NCI-H748 (cell line): ENCODE data around the gene NPPC.
"Not testable (repeated sequence)": the region's sequence is repeated elsewhere in the genome, so short reads cannot be mapped to it uniquely, and the experiment has no call there.

Experiments
- DNase-seq: peaks from one replicate; lab custom pipeline; 2025; ENCODE audit not compliant: unreplicated experiment; lab: John Stamatoyannopoulos, UW

NPPC gene

GRCh38 chr2:231926180-231926741 lies at the start of gene NPPC:
NPPC (minus strand) TSS chr2:231926396; CDS start chr2:231926249, 147 bp downstream.
- peak; percentile 83 for DNase-seq

GRCh38 chr2:231975001-231975400 lies 48.8 kb upstream of the NPPC start:
- DNase-seq = no peak

GRCh38 chr2:231970461-231970860 lies 44.3 kb upstream of the NPPC start:
- DNase-seq = no peak

- no peak for DNase-seq
These were observed 42.6 kb upstream of the NPPC start for GRCh38 chr2:231968820-231969219.

GRCh38 chr2:231966886-231967285 lies 40.7 kb upstream of the NPPC start:
- DNase-seq = no peak

GRCh38 chr2:231965102-231965501 lies 38.9 kb upstream of the NPPC start:
- peak; percentile 53 for DNase-seq

- DNase-seq = peak; percentile 88
These were observed 35.4 kb upstream of the NPPC start, which contains the start of gene DIS3L2 for GRCh38 chr2:231961349-231962166. DIS3L2 (plus strand) TSS chr2:231961713; CDS start chr2:232014928, 53,215 bp downstream.

GRCh38 chr2:231960810-231961348 lies 34.7 kb upstream of the NPPC start:
- no peak for DNase-seq

GRCh38 chr2:231957913-231958763 lies 31.9 kb upstream of the NPPC start:
- DNase-seq = no peak

- no peak for DNase-seq
These were observed 29.7 kb upstream of the NPPC start for GRCh38 chr2:231955758-231956472.

GRCh38 chr2:231951452-231952035 lies 25.3 kb upstream of the NPPC start:
- DNase-seq = no peak

- DNase-seq = no peak
These were observed 21.5 kb upstream of the NPPC start for GRCh38 chr2:231947694-231948093.

- DNase-seq = not testable (repeated sequence)
These were observed 20.9 kb upstream of the NPPC start for GRCh38 chr2:231947112-231947511.

- DNase-seq = no peak
These were observed 20.1 kb upstream of the NPPC start for GRCh38 chr2:231946241-231946814.

- DNase-seq = no peak
These were observed 16.0 kb upstream of the NPPC start for GRCh38 chr2:231942180-231942579.

GRCh38 chr2:231941673-231942072 lies 15.5 kb upstream of the NPPC start:
- no peak for DNase-seq

GRCh38 chr2:231940795-231941194 lies 14.6 kb upstream of the NPPC start:
- no peak for DNase-seq

- DNase-seq = no peak
These were observed 12.8 kb upstream of the NPPC start for GRCh38 chr2:231939022-231939421.

- no peak for DNase-seq
These were observed 10.9 kb upstream of the NPPC start for GRCh38 chr2:231937057-231937456.

- DNase-seq = no peak
These were observed 10.3 kb upstream of the NPPC start for GRCh38 chr2:231936491-231936890.
